HFF-Myc (cell line): ENCODE results near the gene OPCML.

ENCODE experiments used
- DNase-seq: peaks from one replicate; pipeline ENCODE4 v3.0.0-alpha.2; 2011; ENCODE audit warnings: low read depth; ENCODE audit errors: extremely low read depth
- H3K4me3 ChIP-seq: replicated peaks from 2 replicates; pipeline ENCODE4 v1.5.1; 2011; ENCODE audit warnings: low read depth, mild to moderate bottlenecking, control low read depth, low read length
- TF ChIP-seq, protein P1 (sequence below): IDR thresholded peaks from 2 replicates; pipeline ENCODE4 v1.5.1; 2012; ENCODE audit warnings: mild to moderate bottlenecking, low read depth, low read length, control low read depth; ENCODE audit errors: missing control alignments

Gene OPCML

DNA sequence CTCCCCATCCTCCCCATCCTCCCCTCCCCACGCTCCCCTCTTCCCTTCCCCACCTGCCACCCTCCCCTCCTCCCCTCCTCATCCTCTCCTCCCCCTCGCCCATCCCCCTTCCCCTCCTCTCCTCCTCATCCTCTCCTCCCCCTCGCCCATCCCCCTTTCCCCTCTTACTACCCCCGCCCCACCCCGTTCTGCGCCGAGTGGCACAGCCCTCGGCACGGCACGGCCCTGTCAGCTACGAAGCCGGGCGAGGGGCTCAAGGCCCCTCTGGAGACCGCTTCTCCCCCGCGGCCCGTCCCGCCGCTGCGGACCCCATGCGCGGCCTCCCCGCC, 449.9 kb downstream of the OPCML start:
- TF ChIP-seq, protein P1, sequence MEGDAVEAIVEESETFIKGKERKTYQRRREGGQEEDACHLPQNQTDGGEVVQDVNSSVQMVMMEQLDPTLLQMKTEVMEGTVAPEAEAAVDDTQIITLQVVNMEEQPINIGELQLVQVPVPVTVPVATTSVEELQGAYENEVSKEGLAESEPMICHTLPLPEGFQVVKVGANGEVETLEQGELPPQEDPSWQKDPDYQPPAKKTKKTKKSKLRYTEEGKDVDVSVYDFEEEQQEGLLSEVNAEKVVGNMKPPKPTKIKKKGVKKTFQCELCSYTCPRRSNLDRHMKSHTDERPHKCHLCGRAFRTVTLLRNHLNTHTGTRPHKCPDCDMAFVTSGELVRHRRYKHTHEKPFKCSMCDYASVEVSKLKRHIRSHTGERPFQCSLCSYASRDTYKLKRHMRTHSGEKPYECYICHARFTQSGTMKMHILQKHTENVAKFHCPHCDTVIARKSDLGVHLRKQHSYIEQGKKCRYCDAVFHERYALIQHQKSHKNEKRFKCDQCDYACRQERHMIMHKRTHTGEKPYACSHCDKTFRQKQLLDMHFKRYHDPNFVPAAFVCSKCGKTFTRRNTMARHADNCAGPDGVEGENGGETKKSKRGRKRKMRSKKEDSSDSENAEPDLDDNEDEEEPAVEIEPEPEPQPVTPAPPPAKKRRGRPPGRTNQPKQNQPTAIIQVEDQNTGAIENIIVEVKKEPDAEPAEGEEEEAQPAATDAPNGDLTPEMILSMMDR, result no peak
- DNase-seq, result no peak
- no peak overlapping the region for H3K4me3 ChIP-seq

DNA sequence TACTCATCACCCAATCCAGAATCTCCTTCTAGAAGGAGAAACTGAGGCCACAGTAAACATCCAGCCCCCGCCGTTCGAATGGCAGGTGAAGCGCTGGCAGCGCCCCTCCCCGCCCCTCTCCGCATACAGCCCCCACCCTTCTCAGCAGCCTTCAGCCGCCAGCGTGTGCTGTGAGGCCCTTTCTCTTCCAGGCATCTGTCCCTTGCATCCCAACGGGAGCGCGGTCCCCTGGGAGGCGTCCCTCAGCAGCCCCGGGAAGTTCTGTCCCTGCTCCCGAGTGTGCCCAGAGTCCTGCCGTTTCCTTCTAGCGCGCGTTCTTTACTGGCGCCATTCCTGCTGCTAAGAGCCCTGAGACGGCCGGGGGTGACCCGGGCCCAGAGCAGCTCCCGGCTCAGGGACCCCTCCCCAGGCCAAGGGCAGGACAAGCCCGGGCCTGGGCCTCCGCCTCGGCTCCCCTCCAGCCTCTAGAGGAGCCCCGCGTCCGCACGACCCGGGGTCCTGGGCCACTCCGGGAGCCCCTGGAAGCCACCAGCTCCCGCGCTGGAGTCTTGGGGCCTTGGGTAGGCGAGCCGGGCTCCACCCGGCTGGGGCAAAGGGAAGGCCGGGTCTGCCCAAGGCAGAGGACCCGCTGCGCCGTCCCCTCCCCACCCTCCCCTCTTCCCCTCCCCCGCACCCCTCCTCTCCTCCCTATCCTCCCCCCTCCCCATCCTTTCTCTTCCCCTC, 450.4 kb downstream of the OPCML start:
- H3K4me3 ChIP-seq, result no peak overlapping the region

DNA sequence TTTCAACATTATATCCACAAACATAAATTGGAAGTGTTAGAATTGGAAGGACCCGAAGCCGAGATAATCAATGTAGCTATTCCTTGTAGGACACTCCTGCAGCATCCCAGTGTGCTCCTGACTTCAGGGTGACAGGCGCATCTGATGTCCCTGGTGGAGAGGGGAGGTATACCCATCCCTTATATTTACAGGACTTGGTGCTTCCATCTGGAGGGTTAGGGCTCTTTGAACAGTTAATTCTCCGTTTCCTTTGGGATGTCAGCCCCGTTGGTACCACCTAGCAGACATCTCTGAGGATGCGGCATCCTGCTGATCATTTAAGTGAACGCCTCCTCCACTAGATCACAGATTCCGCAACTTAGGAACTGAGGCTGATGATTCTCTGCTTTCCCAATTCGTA, 451.3 kb downstream of the OPCML start:
- no peak overlapping the region for H3K4me3 ChIP-seq
- TF ChIP-seq, protein P1, result no peak
- DNase-seq, result no peak

More for the DNA sequence above, 450.4 kb downstream of the OPCML start:
- no peak for DNase-seq
- TF ChIP-seq, protein P1, result no peak

DNA sequence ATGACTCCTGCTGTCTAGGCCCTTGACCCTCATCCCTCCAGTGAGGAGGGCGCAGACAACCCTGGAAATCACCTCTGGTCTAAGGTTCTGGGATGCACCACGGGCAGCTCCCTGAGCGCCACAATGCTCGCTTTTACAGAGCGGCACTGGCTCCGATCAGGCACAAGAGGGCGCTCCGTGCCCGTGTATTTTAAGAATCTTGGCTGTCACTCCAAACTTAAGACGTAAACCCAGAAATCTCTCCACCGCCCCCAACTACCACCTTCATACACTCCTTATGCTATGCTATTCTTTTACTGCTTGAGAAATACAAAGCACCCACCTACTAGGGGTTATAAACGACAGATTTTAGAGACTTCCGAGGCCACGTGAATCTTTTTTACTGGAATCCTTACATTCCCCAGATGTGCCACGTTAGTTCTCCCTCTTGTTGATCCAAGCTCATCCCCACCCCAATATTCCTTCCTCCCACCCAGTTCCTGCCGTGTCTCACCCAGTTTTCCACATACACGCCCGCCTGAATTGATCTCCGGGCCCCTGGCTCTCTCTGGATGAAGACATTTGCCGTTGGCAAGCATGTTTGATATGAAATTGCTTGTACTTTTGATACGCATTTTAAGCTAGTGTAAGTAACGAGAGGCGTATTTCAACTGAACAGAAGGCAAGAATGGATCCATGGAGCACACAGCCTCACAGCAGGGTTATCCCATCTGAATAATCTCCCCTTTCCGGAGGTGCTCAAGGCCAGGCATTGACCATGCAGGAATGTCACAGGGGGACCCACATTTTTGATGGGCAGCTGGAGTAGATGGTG, 453.5 kb downstream of the OPCML start:
- no peak for DNase-seq
- H3K4me3 ChIP-seq, result no peak overlapping the region
- TF ChIP-seq, protein P1, result peak; percentile 85

DNA sequence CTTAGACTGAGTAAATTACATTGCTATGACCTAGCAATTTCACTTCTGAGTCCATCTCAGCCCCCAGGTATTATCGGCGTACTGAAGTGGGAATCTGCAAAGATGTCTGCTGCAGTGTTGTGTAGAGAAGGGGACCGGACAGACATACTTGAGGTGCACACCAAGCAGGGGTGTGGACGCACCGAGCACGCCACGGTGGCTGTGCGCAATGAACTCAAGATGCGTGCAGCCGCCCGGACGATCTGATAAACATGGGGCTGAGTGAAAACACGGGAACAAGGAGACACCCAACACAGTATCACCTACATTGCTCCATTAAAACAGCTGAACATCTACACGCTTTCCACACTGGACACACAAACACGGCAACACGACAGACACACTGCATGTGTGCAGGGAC, 454.3 kb downstream of the OPCML start:
- TF ChIP-seq, protein P1, result no peak
- no peak overlapping the region for H3K4me3 ChIP-seq
- no peak for DNase-seq

DNA sequence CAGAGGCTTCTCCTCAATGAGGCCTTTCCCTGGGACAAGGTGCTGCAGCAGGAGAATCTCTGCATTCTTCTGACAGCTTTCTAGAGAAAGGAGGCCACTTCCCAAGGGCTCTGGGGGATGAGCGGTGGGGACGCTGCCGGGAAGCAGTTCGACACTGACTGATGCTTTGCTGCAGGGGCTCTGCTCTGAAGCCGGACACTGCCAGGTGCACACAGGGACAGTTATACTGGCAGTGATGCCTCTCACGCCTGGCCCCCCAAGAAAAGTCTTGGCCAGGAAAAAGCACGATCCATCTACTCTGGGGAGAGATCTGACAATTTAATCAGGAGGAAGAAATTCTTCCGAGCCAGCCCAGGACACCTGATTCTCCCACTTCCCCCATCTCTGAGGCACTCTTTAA, 456.9 kb downstream of the OPCML start:
- TF ChIP-seq, protein P1, result no peak
- DNase-seq, result no peak
- no peak overlapping the region for H3K4me3 ChIP-seq
